Mucosa of rectum (tissue), 2 donors: ENCODE results near the gene COL4A1.
"Not testable (repeated sequence)": the region's sequence is repeated elsewhere in the genome, so short reads cannot be mapped to it uniquely, and the experiment has no call there.

Experiments
- H3K27ac ChIP-seq, 2 donors: one replicate each; pipeline ENCODE4 v1.7.0; 2013; ENCODE audit warnings: inconsistent platforms in 2 of 2, low read depth in 2 of 2, low read length in 2 of 2
- H3K27me3 ChIP-seq, 2 donors: one replicate each; pipeline ENCODE4 v1.7.0; 2013; ENCODE audit warnings: low read length in 2 of 2; ENCODE audit not compliant: control insufficient read depth in 2 of 2, insufficient read depth in 2 of 2
- H3K36me3 ChIP-seq, 2 donors: one replicate each; pipeline ENCODE4 v1.7.0; 2013; ENCODE audit warnings: low read length in 2 of 2; ENCODE audit not compliant: control insufficient read depth in 2 of 2, insufficient read depth in 2 of 2
- H3K4me1 ChIP-seq, 2 donors: one replicate each; pipeline ENCODE4 v1.7.0; 2013; ENCODE audit warnings: low read length in 2 of 2, mild to moderate bottlenecking in 1 of 2; ENCODE audit not compliant: control insufficient read depth in 2 of 2, insufficient read depth in 2 of 2
- H3K4me3 ChIP-seq, 2 donors: one replicate each; pipeline ENCODE4 v1.7.0; 2013; ENCODE audit warnings: low read length in 2 of 2
- H3K9ac ChIP-seq, 2 donors: one replicate each; pipeline ENCODE4 v1.7.0; 2013; ENCODE audit warnings: low read length in 2 of 2, low read depth in 1 of 2, mild to moderate bottlenecking in 1 of 2
- H3K9me3 ChIP-seq, 2 donors: one replicate each; pipeline ENCODE4 v1.7.0; 2013; ENCODE audit warnings: low read length in 2 of 2; ENCODE audit not compliant: control insufficient read depth in 2 of 2
- donor health status: healthy.
- donor health status: Normal muscosa, but diverticular disease.

The COL4A1 gene

DNA sequence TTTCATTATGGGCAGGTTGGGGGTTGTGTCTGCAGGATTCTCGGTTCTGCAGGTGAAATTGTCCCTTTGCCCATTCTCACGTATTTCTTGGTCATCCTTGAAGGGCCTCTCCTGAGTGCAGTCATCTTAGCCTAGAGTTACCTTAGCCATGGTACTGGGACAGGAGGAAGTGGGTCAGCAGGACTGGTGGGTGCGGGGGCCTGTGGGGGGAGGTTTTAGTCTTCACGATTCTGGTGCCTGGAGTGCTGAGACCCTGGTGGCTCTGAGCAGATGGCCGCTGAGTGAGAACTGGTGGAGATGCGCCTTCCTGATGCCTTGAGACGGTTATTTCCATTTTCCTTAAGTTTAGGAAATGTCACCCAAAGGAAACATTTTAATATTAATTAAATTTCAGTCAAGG is 12.0 kb upstream of the COL4A1 start:
- no peak overlapping the region for H3K27ac ChIP-seq
- H3K27me3 ChIP-seq, result no peaks in the 10 kb centered on the region
- no peaks in the 10 kb centered on the region for H3K36me3 ChIP-seq
- no peak overlapping the region for H3K4me3 ChIP-seq
- H3K4me1 ChIP-seq, result no peaks in the 10 kb centered on the region
- H3K9me3 ChIP-seq, result no peaks in the 10 kb centered on the region
- H3K9ac ChIP-seq, result no peak overlapping the region

DNA sequence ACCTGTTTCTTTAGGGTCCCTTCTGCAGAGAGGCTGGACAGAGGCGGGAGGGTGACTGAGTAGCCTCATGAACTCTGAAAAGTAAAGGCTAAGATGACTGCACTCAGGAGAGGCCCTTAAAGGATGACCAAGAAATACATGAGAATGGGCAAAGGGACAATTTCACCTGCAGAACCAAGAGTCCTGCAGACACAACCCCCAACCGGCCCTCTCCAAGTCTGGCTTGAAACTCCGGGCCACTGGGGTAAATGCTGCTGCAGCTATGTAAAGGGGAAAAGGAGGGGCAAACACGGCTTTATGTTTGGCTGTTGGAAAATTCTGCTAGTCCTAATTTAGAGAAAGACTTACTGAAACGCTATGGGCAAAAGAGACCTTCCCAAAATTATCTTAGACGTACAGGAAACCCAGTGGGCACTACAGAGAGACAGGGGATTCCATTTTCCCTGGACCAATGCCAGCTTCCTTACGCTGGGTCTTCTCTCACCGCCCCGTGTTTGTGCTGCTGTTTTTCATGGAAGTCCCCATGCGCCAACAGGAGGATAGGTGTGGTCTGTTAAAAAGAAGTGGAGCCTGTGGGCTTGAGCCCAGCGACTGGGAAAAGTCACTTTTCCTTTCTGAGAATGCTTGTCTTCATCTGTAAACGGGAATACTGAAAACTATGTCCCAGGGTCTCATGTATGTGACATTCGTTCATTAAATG is 10.7 kb upstream of the COL4A1 start:
- Histone ChIP-seq H3K27ac (no peak overlapping the region), H3K36me3 (no peaks in the 10 kb centered on the region), H3K27me3 (no peaks in the 10 kb centered on the region), H3K9ac (no peak overlapping the region), H3K9me3 (no peaks in the 10 kb centered on the region), H3K4me1 (no peaks in the 10 kb centered on the region), H3K4me3 (no peak overlapping the region)

DNA sequence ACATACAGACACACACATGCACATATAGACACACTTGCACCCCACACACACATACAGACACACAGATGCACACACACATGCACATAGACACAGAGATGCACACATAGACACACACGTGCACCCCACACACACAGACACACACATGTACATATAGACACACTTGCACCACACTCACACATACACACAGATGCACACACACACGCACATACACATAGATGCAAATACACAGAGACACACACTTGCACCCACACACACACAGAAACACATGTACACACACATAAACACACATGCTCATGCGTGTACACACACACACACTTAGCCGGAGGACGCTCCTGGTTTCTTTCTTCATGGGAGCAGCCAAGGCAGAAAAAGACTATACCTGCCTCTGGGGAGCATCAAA is 10.1 kb upstream of the COL4A1 start:
- no peak overlapping the region for H3K27ac ChIP-seq
- no peaks in the 10 kb centered on the region for H3K9me3 ChIP-seq
- H3K9ac ChIP-seq, result no peak overlapping the region
- no peaks in the 10 kb centered on the region for H3K4me1 ChIP-seq
- H3K27me3 ChIP-seq, result no peaks in the 10 kb centered on the region
- H3K36me3 ChIP-seq, result no peaks in the 10 kb centered on the region
- H3K4me3 ChIP-seq, result no peak overlapping the region

DNA sequence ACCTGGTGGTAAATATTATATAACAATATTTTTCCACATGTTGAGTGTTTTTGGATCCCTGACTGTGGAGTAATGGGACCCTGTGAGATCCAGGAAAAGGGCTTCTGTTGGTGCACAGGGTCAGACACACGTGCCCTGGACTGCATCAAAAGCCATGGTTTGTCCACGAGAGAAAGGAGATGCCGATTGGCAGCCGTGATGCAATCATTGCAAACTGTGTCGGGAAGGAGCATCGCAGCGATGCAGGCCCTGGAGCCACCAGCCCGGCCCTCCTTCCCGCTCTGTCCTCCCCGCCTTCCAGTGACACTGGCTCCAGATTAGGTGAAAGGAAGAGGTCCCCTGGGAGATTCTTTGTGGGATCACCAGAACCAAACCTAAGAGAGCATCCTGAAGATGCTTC is 9.2 kb upstream of the COL4A1 start:
- H3K9ac ChIP-seq, result no peak overlapping the region
- no peaks in the 10 kb centered on the region for H3K27me3 ChIP-seq
- no peak overlapping the region for H3K27ac ChIP-seq
- no peaks in the 10 kb centered on the region for H3K4me1 ChIP-seq
- H3K9me3 ChIP-seq, result no peaks in the 10 kb centered on the region
- no peaks in the 10 kb centered on the region for H3K36me3 ChIP-seq
- H3K4me3 ChIP-seq, result no peak overlapping the region

DNA sequence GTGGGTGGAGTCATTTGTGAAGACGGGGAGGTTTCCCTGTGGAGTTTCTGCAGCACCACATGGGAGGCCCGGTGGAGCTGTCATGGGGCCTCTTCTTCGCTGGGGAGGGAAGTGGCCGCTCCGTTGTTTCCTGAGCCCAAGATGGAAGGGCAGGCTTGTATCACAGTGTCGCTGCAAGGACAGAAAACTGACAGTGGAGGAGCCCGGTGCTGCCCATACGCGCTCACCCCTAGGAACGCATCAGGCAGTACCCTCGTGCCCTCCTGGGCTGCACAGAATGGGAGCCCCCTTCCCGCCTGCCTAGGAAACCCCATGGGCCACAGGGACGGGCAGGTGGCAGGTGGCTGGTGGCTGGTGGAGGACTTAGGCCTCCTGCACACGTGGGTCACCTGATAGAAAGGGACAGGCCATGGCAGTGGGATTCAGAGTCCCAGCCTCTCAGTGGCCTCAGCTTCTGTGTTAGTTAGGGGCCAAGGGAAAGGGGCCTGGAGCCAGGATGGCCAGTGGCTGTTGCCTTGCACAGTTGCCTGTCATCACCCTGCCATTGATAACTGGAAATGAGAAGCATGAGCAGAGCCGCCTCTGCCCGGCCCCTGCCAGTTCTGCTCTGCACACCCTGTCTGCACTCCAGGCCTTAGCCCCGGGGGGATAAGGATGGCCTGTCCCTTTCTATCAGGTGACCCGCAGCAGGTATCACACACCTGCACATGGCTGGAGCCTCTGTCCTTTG is 7.7 kb upstream of the COL4A1 start:
- Histone ChIP-seq H3K27me3 (no peaks in the 10 kb centered on the region), H3K36me3 (no peaks in the 10 kb centered on the region), H3K9me3 (no peaks in the 10 kb centered on the region), H3K4me3 (no peak overlapping the region), H3K9ac (no peak overlapping the region), H3K27ac (no peak overlapping the region), H3K4me1 (peaks cover 0 to 3% of the 10 kb centered on the region in 2 donors)

DNA sequence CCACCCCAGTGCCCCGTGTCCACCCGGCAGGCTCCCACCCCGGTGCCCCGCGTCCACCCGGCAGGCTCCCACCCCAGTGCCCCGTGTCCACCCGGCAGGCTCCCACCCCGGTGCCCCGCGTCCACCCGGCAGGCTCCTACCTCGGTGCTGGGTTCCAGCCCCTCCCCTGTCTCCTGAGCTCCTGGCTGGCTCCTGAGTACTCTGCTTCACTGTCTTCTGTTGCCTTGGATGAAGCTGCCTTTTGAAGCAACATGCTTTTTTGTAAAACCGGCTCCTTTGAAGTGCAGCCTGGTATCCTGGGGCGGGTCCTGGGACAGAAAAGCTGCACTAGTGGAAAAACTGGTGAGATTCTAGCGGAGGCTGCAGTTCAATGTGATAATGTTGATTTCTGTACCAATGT is 6.8 kb upstream of the COL4A1 start:
- not testable (repeated sequence) for H3K4me3 ChIP-seq, H3K9ac ChIP-seq, H3K27me3 ChIP-seq, H3K36me3 ChIP-seq, H3K9me3 ChIP-seq, H3K27ac ChIP-seq
- peaks cover 7 to 10% of the 10 kb centered on the region in 2 donors for H3K4me1 ChIP-seq

DNA sequence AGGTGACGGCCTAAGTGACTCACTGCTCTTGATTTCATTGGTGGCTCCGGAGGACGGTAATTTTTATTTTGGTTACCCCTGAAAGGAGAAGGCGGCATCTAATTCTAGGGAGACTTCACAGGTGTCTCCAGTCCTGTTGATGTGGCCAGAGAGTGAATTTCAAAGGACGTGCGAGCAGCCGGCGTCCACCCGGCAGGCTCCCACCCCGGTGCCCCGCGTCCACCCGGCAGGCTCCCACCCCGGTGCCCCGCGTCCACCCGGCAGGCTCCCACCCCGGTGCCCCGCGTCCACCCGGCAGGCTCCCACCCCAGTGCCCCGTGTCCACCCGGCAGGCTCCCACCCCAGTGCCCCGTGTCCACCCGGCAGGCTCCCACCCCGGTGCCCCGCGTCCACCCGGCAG is 6.3 kb upstream of the COL4A1 start:
- Histone ChIP-seq H3K27ac (peak overlapping the region in 1 of 2 donors; percentile 11), H3K4me1 (peaks cover 9 to 14% of the 10 kb centered on the region in 2 donors)
- not testable (repeated sequence) for H3K9ac ChIP-seq

DNA sequence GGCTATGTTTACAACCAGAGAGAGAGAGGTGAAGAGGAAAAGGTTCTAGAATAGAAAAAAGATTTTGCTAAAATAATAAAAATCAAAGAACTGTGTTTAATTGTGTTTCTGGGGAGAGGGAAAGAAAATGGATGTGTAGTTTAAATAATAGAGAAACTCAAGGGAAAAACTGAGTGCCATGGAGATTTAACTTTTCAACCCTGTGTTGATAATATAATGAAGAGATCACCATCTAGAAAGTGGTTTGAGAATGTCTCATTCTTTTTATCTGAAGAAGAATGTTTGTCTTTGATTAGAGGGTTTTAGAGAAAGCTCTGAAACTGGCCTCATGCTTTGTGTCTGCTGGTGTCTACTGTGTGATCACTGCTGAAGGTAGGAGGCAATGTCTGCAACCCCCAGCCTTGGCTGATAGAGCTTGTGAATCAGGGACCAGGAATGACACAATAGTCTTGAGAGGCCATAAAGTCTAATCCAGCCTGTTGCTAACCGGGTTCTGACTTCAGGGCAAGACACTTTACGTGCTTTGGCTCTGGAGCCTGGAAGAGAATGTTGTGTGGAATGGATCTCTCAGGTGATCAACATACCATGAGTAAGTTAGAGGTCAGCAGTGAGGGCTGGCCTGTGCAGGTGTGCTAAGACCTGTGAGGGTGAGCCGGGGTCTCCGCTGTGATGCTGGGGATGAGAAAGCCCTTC is 5.5 kb upstream of the COL4A1 start:
- H3K36me3 ChIP-seq, result no peaks in the 10 kb centered on the region
- H3K4me3 ChIP-seq, result no peak overlapping the region
- peak overlapping the region; percentile 11 to 38 for H3K27ac ChIP-seq
- no peak overlapping the region for H3K9ac ChIP-seq
- H3K9me3 ChIP-seq, result no peaks in the 10 kb centered on the region
- H3K27me3 ChIP-seq, result peaks cover 4 to 21% of the 10 kb centered on the region in 2 donors
- H3K4me1 ChIP-seq, result peaks cover 9 to 19% of the 10 kb centered on the region in 2 donors

More for the DNA sequence above, 6.3 kb upstream of the COL4A1 start:
- H3K9me3 ChIP-seq, H3K4me3 ChIP-seq, H3K36me3 ChIP-seq: not testable (repeated sequence)
- H3K27me3 ChIP-seq, result peaks cover 0 to 14% of the 10 kb centered on the region in 2 donors

DNA sequence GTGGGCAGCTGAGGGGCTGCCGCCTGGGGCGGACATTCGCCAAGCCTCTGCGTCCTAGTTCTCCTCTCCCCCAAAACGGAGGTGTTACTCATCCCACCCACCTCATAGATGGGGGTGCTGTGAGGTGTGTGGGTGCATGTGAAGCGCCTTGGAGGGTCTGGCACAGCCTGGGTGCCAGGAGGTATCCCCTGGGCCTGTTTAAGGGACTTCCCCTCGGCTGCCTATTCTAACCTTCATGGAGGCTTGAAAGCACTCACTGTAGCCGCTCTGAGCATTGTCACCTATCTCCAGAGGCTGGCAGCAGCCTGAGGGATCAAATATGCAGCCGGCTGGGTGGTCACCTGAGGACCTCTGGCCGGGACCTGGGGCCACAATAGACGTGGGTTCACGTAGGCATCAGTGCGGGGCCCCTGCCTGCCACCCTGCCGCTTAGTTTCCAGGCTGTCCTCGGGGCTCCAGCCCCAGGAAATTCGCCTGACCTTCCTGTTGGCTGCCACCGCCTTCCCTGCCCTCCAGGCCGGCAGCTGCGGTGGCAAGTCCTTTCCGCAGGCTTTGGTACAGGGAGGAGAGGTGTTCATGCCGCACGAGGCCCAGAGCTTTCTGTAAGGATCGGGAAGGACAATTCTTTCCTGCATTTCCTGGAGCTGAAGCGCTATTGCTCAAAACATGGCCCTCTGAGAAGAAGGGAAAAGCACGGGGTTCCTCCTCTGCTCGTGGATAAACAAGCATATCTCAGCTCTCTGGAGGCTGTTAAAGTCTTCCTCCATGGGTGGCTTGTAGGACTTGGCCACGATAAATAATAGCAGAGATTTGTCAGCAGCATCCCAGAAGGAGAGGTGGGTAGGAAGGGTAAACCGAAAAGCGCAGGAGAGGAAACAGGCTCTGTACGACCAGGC is 4.7 kb upstream of the COL4A1 start:
- H3K27ac ChIP-seq, result peak overlapping the region; percentile 38 to 44
- H3K36me3 ChIP-seq, result no peaks in the 10 kb centered on the region
- peak overlapping the region in 1 of 2 donors; percentile 22 for H3K4me3 ChIP-seq
- peaks cover 4 to 25% of the 10 kb centered on the region in 2 donors for H3K27me3 ChIP-seq
- peak overlapping the region in 1 of 2 donors; percentile 47 for H3K9ac ChIP-seq
- H3K9me3 ChIP-seq, result no peaks in the 10 kb centered on the region
- H3K4me1 ChIP-seq, result peaks cover 9 to 19% of the 10 kb centered on the region in 2 donors
